RPMI7951 (cell line): ENCODE measurements around the gene CARHSP1. TPM values are rescaled to one million over a fixed set of nuclear protein-coding genes. Genes with fewer than 3 reads are reported as not detected.
"Not testable (repeated sequence)": the region's sequence is repeated elsewhere in the genome, so short reads cannot be mapped to it uniquely, and the experiment has no call there.

Experiments used
- DNase-seq: peaks from one replicate; pipeline ENCODE4 v3.0.0-alpha.2; 2012; ENCODE audit warnings: low read depth
- total RNA-seq: library from RNA; depleted of rRNA; stranded (reverse); fragments of >200 nt; shearing (Covaris generic); gene quantifications from 2 replicates; pipeline ENCODE4 v1.2.3, GENCODE V29; 2014

CARHSP1 gene
- total RNA-seq, 1 experiment from 2014 or later, result 156 TPM

GRCh38 chr16:8893426-8893825, 24.6 kb upstream of the CARHSP1 start:
- DNase-seq, result no peak

GRCh38 chr16:8892101-8892575, 23.3 kb upstream of the CARHSP1 start:
- DNase-seq, result no peak

GRCh38 chr16:8890549-8890921, 21.7 kb upstream of the CARHSP1 start:
- no peak for DNase-seq

GRCh38 chr16:8889893-8890548, 21.2 kb upstream of the CARHSP1 start:
- no peak for DNase-seq

GRCh38 chr16:8888951-8889892, 20.4 kb upstream of the CARHSP1 start:
- DNase-seq, result no peak

- DNase-seq, result peak; percentile 88
These were observed 19.2 kb upstream of the CARHSP1 start for GRCh38 chr16:8887952-8888560.

- DNase-seq, result no peak
These were observed 18.6 kb upstream of the CARHSP1 start for GRCh38 chr16:8887431-8887765.

GRCh38 chr16:8886593-8887430, 18.0 kb upstream of the CARHSP1 start:
- no peak for DNase-seq

- DNase-seq, result peak; percentile 71
These were observed 17.1 kb upstream of the CARHSP1 start for GRCh38 chr16:8885674-8886592.

- no peak for DNase-seq
These were observed 14.0 kb upstream of the CARHSP1 start for GRCh38 chr16:8882725-8883377.

- DNase-seq, result no peak
These were observed 13.3 kb upstream of the CARHSP1 start, which contains the start of gene LITAFD for GRCh38 chr16:8882041-8882617. LITAFD (plus strand) TSS chr16:8882351; CDS start chr16:8884356, 2,005 bp downstream.

- no peak for DNase-seq
These were observed 12.2 kb upstream of the CARHSP1 start for GRCh38 chr16:8880839-8881510.

- peak; percentile 65 for DNase-seq
These were observed 9.7 kb upstream of the CARHSP1 start for GRCh38 chr16:8878523-8878911.

GRCh38 chr16:8877894-8878522, 9.2 kb upstream of the CARHSP1 start:
- DNase-seq, result no peak

- not testable (repeated sequence) for DNase-seq
These were observed 6.5 kb upstream of the CARHSP1 start for GRCh38 chr16:8875317-8875716.

GRCh38 chr16:8874388-8874787, 5.6 kb upstream of the CARHSP1 start:
- no peak for DNase-seq

- DNase-seq, result not testable (repeated sequence)
These were observed 5.0 kb upstream of the CARHSP1 start for GRCh38 chr16:8873866-8874195.
